Articular chondrocyte of knee joint (primary cell): Measurements from ENCODE around the gene IPO11. TPM values are rescaled to one million over a fixed set of nuclear protein-coding genes. Genes with fewer than 3 reads are reported as not detected.

Source experiments
- small RNA-seq: library from RNA; depleted of rRNA; stranded (forward); fragments of <200 nt; gene quantifications from one replicate; pipeline ENCODE3, GENCODE V24; 2012
- total RNA-seq: library from RNA; depleted of rRNA; stranded (reverse); fragments of >200 nt; gene quantifications from 2 replicates; pipeline ENCODE4 v1.2.3, GENCODE V29; 2012

Gene IPO11
- 32.0 and 33.7 TPM in 2 replicates for total RNA-seq

DNA sequence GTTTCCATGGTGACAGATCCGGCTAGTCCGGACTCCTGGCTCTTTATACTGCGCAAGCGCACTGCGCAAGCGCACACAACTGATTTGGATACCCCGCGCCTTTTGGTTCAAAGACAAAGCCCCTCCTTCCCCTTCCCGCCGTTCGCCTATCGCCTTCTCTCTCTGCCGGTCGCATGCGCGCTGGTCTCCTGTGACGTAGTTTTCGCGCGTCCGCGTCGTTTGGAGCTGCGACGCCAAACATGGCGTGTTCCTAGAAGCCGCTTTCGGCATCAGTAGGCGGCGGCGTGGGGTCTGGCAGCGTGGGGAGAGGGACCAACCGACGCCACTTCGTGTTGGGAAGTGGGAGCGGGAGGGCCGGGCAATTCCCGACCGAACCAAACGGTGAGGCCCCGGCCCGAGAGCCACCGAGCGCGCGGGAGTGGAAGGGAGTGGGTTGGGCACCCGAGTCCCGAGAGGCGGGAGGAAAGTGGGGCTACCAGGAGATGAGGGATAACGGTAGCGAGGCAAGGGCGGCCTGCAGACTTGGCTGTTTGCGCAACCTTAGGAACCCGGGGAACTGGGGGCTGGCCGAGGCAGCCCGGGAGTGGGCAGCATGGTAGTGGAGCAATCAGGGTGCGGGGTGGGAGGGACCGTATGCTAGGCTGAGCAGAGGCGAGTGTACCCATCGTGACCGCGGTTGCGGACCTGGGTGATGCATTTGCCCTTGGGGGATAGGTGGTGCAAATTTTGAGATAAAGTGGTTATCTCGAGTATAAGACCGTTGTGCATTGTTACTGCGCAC is at the start of gene IPO11:
TSS of gene IPO11 (plus strand) at position 215 of the 781 bp plus-strand sequence. CDS start 24,517 bp downstream, outside the sequence.

DNA sequence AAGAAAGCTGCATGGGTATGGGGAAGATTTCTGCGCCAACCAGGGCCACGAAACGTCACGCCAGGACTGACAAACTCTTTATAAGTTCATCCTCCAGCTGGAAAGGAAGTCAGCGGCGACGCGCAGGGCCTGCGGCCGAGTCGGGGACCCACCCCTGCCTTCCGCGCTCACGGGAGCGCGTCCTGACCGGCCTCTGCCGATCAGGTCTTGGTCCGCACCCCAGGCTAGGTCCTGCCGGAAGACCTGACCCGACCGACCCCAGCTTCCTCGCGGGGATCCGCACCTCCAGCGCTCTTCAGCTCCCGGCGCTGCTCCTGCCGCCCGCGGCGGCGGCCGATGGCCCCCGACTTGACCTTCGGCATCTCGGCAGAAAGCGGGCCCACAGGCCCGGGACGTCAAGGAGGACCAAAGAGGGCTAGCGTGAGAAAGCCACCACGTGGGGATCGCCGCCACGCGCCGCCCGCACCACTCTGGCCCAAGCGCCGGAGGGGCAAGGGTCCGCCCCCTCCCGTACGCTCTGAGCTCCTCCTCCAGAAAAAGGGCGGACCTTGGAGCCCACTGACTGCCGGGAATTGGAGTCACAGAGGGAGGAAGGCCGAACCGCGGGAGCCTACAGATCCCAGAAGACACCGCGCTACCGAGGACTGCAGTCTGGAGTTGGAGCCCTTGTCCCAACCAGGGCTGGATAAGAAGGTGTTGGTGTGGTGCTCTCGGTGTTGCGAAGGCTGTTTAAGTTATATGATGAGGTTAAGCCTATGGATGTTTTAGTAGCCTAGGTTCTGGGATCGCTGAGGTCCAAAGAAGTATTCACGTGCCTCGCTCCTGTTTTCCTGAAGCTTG is 8.9 kb upstream of the IPO11 start, which contains the start of gene DIMT1:
TSS of gene DIMT1 (minus strand) at position 495 of the 840 bp plus-strand sequence. CDS start at position 362, 133 bp downstream.

DNA sequence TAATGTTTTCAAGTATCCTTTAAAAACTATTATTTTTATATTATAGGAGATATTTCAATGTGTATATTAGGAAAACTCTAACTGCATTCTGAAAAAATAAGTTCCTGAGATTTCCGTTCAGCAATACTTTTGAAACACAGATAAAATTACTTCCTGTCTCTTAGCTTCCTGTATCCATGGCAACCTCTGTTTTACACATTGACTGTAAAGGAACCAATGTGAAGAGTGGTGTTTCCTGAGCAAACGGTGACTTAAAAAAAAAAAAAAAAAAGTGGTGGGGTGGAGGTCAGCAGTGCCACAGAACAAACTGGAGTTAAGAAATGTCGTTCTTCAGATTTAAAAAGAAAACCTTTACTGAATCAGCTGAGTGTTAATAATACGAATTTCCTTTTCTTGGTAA is 166.0 kb downstream of the IPO11 start, which contains the start of gene LRRC70:
TSS of gene LRRC70 (plus strand) at position 280 of the 400 bp plus-strand sequence. CDS start 620 bp downstream, outside the sequence.

Small RNA genes lying within 50 kb of the gene (small RNA-seq; reads per million reads assigned to genes)
- gene CKS1BP3 (not detected), gene RNU6-661P (not detected)

Other genes with a start within 250 kb of the IPO11 start
- gene KIF2A, start 106.6 kb upstream of the IPO11 start, total RNA-seq, result 64.2 and 69.1 TPM in 2 replicates
- gene DIMT1, start 8.9 kb upstream of the IPO11 start, total RNA-seq, result 37.4 TPM in 2 replicates
- 1.4 and 2.0 TPM in 2 replicates for gene LRRC70, start 166.1 kb downstream of the IPO11 start, total RNA-seq